ENCODE measurements around the gene ACAN.

Gene ACAN

DNA sequence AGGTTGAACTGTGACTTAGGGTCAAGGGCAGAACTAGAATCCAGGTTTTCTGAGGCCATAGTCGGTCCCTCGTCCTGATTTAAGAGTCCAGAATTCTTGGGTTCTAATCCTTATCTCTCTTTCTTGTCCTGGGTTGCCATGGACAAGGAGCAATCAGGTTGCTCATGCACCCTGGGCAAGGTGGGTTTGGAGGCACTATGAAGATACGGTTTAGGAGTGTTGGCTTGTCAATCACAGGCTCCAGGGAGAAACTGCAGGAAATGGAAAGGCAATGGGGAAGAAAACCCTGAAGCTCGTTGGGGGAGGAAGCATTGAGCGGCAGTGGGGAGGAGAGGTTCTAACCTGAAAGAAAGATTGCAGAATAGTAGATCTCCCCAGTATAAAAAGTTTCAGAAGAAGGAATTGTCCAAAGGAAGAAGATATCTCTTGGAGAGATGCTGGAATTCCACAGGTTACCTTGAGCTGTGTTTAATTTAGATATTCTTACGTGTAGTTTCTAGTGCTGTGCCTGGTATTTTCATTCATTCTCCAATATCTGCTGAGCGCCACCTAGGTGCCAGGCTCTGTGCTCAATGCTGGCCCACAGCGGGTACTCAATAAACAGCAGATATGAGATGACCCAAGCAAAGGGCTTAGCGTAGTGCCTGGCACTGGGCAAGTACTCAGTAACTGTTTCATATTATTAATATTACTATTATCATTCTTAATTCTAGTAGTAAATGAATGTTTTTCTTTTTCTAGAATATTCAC, 2.0 kb downstream of the ACAN start:
- no peak overlapping the region for H2AFZ ChIP-seq (ENCODE audit: low read depth, low read length)
- peaks cover 4% of the 10 kb centered on the region for H3K4me1 ChIP-seq (ENCODE audit: insufficient read depth, low read length)
- H3K4me3 ChIP-seq (ENCODE audit: low read length), result no peak overlapping the region
- no peaks in the 10 kb centered on the region for H3K36me3 ChIP-seq (ENCODE audit: insufficient read depth, low read length)
- H3K27me3 ChIP-seq (ENCODE audit: insufficient read depth, low read length), result peaks cover 59% of the 10 kb centered on the region
- no peaks in the 10 kb centered on the region for H3K9me3 ChIP-seq (ENCODE audit: low read length)

GRCh38 chr15:88810446-88810845, 7.2 kb downstream of the ACAN start:
- H3K4me3 ChIP-seq (ENCODE audit: low read length), result no peak overlapping the region
- peaks cover 18% of the 10 kb centered on the region for H3K27me3 ChIP-seq (ENCODE audit: insufficient read depth, low read length)
- H3K36me3 ChIP-seq (ENCODE audit: insufficient read depth, low read length), result no peaks in the 10 kb centered on the region
- no peak overlapping the region for H2AFZ ChIP-seq (ENCODE audit: low read depth, low read length)
- peaks cover 7% of the 10 kb centered on the region for H3K4me1 ChIP-seq (ENCODE audit: insufficient read depth, low read length)
- H3K9me3 ChIP-seq (ENCODE audit: low read length), result no peaks in the 10 kb centered on the region

GRCh38 chr15:88812133-88812532, 8.9 kb downstream of the ACAN start:
- Histone ChIP-seq H3K9me3 (ENCODE audit: low read length) (no peaks in the 10 kb centered on the region), H3K27me3 (ENCODE audit: insufficient read depth, low read length) (peaks cover 11% of the 10 kb centered on the region), H3K36me3 (ENCODE audit: insufficient read depth, low read length) (no peaks in the 10 kb centered on the region), H3K4me1 (ENCODE audit: insufficient read depth, low read length) (peaks cover 7% of the 10 kb centered on the region), H2AFZ (ENCODE audit: low read depth, low read length) (no peak overlapping the region), H3K4me3 (ENCODE audit: low read length) (no peak overlapping the region)

DNA sequence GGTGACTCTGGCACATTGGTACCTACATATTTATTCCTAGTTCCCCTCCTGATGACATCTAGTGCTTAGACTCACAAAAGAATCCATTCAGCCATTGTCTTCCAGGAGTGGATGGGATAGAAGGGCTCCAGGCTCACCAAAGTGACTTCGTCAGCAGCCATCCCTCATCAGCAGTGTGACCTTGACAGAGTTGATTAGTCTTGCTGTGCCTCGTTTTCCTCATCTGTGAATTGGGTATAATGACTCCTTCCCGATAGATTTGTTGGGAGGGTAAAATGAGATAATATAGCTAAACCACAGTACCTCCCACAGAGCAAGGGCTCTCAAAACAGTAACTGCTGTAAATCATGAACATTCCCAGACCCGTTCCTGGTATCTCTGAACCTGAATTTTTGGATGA, 10.7 kb downstream of the ACAN start:
- no peak overlapping the region for H2AFZ ChIP-seq (ENCODE audit: low read depth, low read length)
- H3K9me3 ChIP-seq (ENCODE audit: low read length), result no peaks in the 10 kb centered on the region
- no peaks in the 10 kb centered on the region for H3K36me3 ChIP-seq (ENCODE audit: insufficient read depth, low read length)
- peaks cover 7% of the 10 kb centered on the region for H3K4me1 ChIP-seq (ENCODE audit: insufficient read depth, low read length)
- peaks cover 6% of the 10 kb centered on the region for H3K27me3 ChIP-seq (ENCODE audit: insufficient read depth, low read length)
- H3K4me3 ChIP-seq (ENCODE audit: low read length), result no peak overlapping the region

GRCh38 chr15:88814393-88814792, 11.2 kb downstream of the ACAN start:
- Histone ChIP-seq H3K9me3 (ENCODE audit: low read length) (no peaks in the 10 kb centered on the region), H3K4me1 (ENCODE audit: insufficient read depth, low read length) (peaks cover 7% of the 10 kb centered on the region), H2AFZ (ENCODE audit: low read depth, low read length) (no peak overlapping the region), H3K4me3 (ENCODE audit: low read length) (no peak overlapping the region), H3K27me3 (ENCODE audit: insufficient read depth, low read length) (peaks cover 6% of the 10 kb centered on the region), H3K36me3 (ENCODE audit: insufficient read depth, low read length) (no peaks in the 10 kb centered on the region)

GRCh38 chr15:88818920-88819319, 15.7 kb downstream of the ACAN start:
- no peak overlapping the region for H2AFZ ChIP-seq (ENCODE audit: low read depth, low read length)
- H3K4me1 ChIP-seq (ENCODE audit: insufficient read depth, low read length), result no peaks in the 10 kb centered on the region
- H3K4me3 ChIP-seq (ENCODE audit: low read length), result no peak overlapping the region
- no peaks in the 10 kb centered on the region for H3K9me3 ChIP-seq (ENCODE audit: low read length)
- no peaks in the 10 kb centered on the region for H3K36me3 ChIP-seq (ENCODE audit: insufficient read depth, low read length)
- H3K27me3 ChIP-seq (ENCODE audit: insufficient read depth, low read length), result peaks cover 2% of the 10 kb centered on the region

DNA sequence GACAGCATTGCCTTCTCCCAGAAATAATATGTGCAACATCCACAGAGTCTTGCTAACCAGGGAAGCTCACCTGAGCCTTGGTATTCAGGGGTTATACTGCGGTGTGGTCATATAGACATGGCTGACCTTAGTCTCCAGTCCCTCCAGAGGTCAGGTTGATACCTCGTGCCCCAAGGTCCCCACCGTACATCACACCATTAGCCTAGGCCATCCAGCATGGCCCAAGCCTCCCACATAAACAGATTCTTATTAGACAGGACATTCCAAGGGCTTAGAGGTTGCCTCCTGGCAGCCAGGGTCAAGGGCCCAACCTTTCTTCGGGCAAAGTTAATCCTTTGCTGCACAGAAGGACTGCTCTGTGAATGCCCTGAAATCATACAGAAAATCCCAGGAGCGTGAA, 18.8 kb downstream of the ACAN start:
- no peaks in the 10 kb centered on the region for H3K36me3 ChIP-seq (ENCODE audit: insufficient read depth, low read length)
- no peaks in the 10 kb centered on the region for H3K4me1 ChIP-seq (ENCODE audit: insufficient read depth, low read length)
- no peak overlapping the region for H3K4me3 ChIP-seq (ENCODE audit: low read length)
- no peak overlapping the region for H2AFZ ChIP-seq (ENCODE audit: low read depth, low read length)
- H3K9me3 ChIP-seq (ENCODE audit: low read length), result no peaks in the 10 kb centered on the region
- peaks cover 2% of the 10 kb centered on the region for H3K27me3 ChIP-seq (ENCODE audit: insufficient read depth, low read length)

DNA sequence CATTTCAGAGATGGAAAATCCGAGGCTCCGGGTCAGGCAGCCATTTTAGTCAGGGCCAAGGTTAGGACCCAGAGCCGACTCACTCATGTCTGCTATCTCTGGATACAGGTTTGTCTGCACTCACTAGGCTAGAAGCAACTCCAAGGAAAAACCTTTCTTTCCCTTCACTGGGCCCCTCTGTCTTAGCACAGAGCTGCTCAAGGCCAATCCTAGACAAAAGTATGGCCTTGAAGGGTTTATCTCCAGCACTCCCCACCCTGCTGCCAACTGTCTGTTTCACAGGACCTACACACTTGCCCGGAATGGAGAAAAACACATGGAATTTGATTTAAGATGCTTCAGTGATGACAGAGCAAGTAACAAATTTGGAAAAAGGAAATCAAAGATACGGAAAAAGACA, 25.6 kb downstream of the ACAN start:
- H3K9me3 ChIP-seq (ENCODE audit: low read length), result no peaks in the 10 kb centered on the region

DNA sequence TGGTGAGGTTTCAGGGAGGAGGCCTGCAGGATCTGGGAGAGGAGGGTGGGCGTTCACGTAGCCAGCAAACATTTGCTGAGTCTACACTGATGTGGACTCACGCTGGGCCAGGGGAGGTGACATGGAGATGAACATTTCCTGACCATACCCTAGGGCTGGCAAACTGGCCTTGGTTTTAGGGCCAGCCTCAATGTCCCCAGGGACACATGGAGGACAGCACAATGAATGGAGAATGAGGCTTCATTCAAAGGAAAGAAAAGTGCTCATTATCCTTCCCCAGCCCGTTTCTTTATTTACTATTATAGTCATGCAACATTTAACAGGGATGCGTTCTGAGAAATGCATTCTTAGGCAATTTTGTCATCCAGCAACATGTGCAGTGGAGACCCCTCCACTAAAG, 26.8 kb downstream of the ACAN start:
- H3K4me3 ChIP-seq (ENCODE audit: low read length), result no peak overlapping the region
- no peaks in the 10 kb centered on the region for H3K36me3 ChIP-seq (ENCODE audit: insufficient read depth, low read length)
- H3K27me3 ChIP-seq (ENCODE audit: insufficient read depth, low read length), result peaks cover 2% of the 10 kb centered on the region
- H3K4me1 ChIP-seq (ENCODE audit: insufficient read depth, low read length), result no peaks in the 10 kb centered on the region
- H3K9me3 ChIP-seq (ENCODE audit: low read length), result no peaks in the 10 kb centered on the region
- H2AFZ ChIP-seq (ENCODE audit: low read depth, low read length), result no peak overlapping the region

More for the DNA sequence above, 25.6 kb downstream of the ACAN start:
- H2AFZ ChIP-seq (ENCODE audit: low read depth, low read length), result no peak overlapping the region
- peaks cover 2% of the 10 kb centered on the region for H3K27me3 ChIP-seq (ENCODE audit: insufficient read depth, low read length)
- no peaks in the 10 kb centered on the region for H3K36me3 ChIP-seq (ENCODE audit: insufficient read depth, low read length)
- no peaks in the 10 kb centered on the region for H3K4me1 ChIP-seq (ENCODE audit: insufficient read depth, low read length)
- H3K4me3 ChIP-seq (ENCODE audit: low read length), result no peak overlapping the region

- H3K36me3 ChIP-seq (ENCODE audit: insufficient read depth, low read length), result no peaks in the 10 kb centered on the region
- H3K4me3 ChIP-seq (ENCODE audit: low read length), result no peak overlapping the region
- H3K9me3 ChIP-seq (ENCODE audit: low read length), result no peaks in the 10 kb centered on the region
- H2AFZ ChIP-seq (ENCODE audit: low read depth, low read length), result no peak overlapping the region
- H3K27me3 ChIP-seq (ENCODE audit: insufficient read depth, low read length), result no peaks in the 10 kb centered on the region
- no peaks in the 10 kb centered on the region for H3K4me1 ChIP-seq (ENCODE audit: insufficient read depth, low read length)
These were observed 29.8 kb downstream of the ACAN start for GRCh38 chr15:88832820-88833730.

GRCh38 chr15:88833731-88834100, 30.5 kb downstream of the ACAN start:
- no peaks in the 10 kb centered on the region for H3K27me3 ChIP-seq (ENCODE audit: insufficient read depth, low read length)
- no peaks in the 10 kb centered on the region for H3K36me3 ChIP-seq (ENCODE audit: insufficient read depth, low read length)
- no peaks in the 10 kb centered on the region for H3K9me3 ChIP-seq (ENCODE audit: low read length)
- H3K4me1 ChIP-seq (ENCODE audit: insufficient read depth, low read length), result no peaks in the 10 kb centered on the region
- H3K4me3 ChIP-seq (ENCODE audit: low read length), result no peak overlapping the region
- no peak overlapping the region for H2AFZ ChIP-seq (ENCODE audit: low read depth, low read length)

DNA sequence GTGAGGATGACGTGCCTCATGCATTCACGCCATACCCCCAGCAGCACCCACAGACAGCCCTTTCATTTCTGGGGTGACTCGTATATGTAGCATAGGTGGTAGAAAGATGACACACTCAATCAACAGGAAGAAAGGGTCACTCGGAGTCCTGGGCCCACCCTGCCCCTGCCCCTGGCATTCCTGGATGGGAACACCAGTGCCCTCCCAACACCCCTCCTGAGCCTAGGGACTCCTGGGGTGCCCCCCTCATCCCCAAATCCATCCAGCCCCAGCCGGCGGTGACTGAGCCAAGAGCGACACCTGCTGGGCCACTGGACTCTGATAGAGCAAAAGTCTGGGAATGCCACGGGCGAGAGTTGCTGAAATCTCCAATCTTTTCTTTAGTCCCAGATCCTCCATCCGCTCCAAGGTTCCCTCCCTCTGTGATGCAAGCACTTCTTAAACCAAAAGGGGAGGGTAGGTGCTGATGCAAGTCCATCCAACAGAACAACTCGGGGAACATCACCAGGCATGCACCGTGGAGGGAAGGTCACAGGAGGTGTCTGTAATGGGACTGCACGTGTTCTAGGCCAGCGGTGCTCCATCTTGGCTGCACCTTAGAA, 31.1 kb downstream of the ACAN start:
- no peaks in the 10 kb centered on the region for H3K9me3 ChIP-seq (ENCODE audit: low read length)
- no peaks in the 10 kb centered on the region for H3K27me3 ChIP-seq (ENCODE audit: insufficient read depth, low read length)

GRCh38 chr15:88835119-88835518, 31.9 kb downstream of the ACAN start:
- no peak overlapping the region for H3K4me3 ChIP-seq (ENCODE audit: low read length)
- no peaks in the 10 kb centered on the region for H3K4me1 ChIP-seq (ENCODE audit: insufficient read depth, low read length)
- H3K9me3 ChIP-seq (ENCODE audit: low read length), result no peaks in the 10 kb centered on the region
- H3K27me3 ChIP-seq (ENCODE audit: insufficient read depth, low read length), result no peaks in the 10 kb centered on the region
- H3K36me3 ChIP-seq (ENCODE audit: insufficient read depth, low read length), result no peaks in the 10 kb centered on the region
- H2AFZ ChIP-seq (ENCODE audit: low read depth, low read length), result no peak overlapping the region

More for the DNA sequence above, 31.1 kb downstream of the ACAN start:
- no peak overlapping the region for H3K4me3 ChIP-seq (ENCODE audit: low read length)
- no peaks in the 10 kb centered on the region for H3K4me1 ChIP-seq (ENCODE audit: insufficient read depth, low read length)
- no peaks in the 10 kb centered on the region for H3K36me3 ChIP-seq (ENCODE audit: insufficient read depth, low read length)
- no peak overlapping the region for H2AFZ ChIP-seq (ENCODE audit: low read depth, low read length)
